GM13976 (cell line): Measurements from ENCODE around the gene ABL2.

Experiments used
- DNase-seq: peaks from one replicate; pipeline ENCODE4 v3.0.0; 2012; ENCODE audit warnings: low spot score
- CTCF ChIP-seq: IDR thresholded peaks from 2 replicates; pipeline ENCODE4 v1.5.1; 2012; ENCODE audit warnings: borderline replicate concordance, mild to moderate bottlenecking; ENCODE audit not compliant: insufficient read depth; ENCODE audit errors: extremely low read depth, missing control alignments, control extremely low read depth
- in situ Hi-C: fragments of 300-500 bp; cut with MboI; formaldehyde crosslinking; loops from one replicate; pipeline ENCODE4 v1.12.0; 2022; ENCODE audit warnings: low sequenced_read_pairs, mixed read lengths, inconsistent platforms; ENCODE audit not compliant: unreplicated experiment

The ABL2 gene

GRCh38 chr1:179052776-179053175 lies 176.7 kb downstream of the ABL2 start:
- DNase-seq, result no peak
- in situ Hi-C loops, result no loop called here
- TF ChIP-seq CTCF, result no peak
